Stimulated activated naive CD8-positive, alpha-beta T cell treated with anti-CD3 and anti-CD28 coated beads, Interleukin-15, amount 100 ng/mL, for 72 hours (primary cell): ENCODE results near the gene TMF1.

ENCODE experiments used
- ATAC-seq: fragments of 150-1000 bp; cut with Tn5 transposase; 2 replicates; pipeline ENCODE4 v1.10.0; 2021; ENCODE audit warnings: mild to moderate bottlenecking, moderate library complexity
- DNase-seq, 2 donors: peaks; one replicate each; pipeline ENCODE4 v3.0.0; 2021 to 2022
- H3K27ac Mint-ChIP-seq, 2 donors: one replicate each; pipeline ENCODE4 v1.8.0; 2022; ENCODE audit warnings: mild to moderate bottlenecking in 2 of 2, mixed read lengths in 2 of 2, moderate library complexity in 2 of 2
- H3K27me3 Mint-ChIP-seq: one replicate; pipeline ENCODE4 v1.8.0; 2022; ENCODE audit warnings: mixed read lengths
- H3K4me1 Mint-ChIP-seq: one replicate; pipeline ENCODE4 v1.8.0; 2022; ENCODE audit warnings: mild to moderate bottlenecking, mixed read lengths
- H3K4me3 Mint-ChIP-seq, 2 donors: one replicate each; pipeline ENCODE4 v1.8.0; 2022; ENCODE audit warnings: mild to moderate bottlenecking in 2 of 2, mixed read lengths in 2 of 2, moderate library complexity in 1 of 2
- H3K9me3 Mint-ChIP-seq, 2 donors: one replicate each; pipeline ENCODE4 v1.8.0; 2022; ENCODE audit warnings: mixed read lengths in 2 of 2

The TMF1 gene

DNA sequence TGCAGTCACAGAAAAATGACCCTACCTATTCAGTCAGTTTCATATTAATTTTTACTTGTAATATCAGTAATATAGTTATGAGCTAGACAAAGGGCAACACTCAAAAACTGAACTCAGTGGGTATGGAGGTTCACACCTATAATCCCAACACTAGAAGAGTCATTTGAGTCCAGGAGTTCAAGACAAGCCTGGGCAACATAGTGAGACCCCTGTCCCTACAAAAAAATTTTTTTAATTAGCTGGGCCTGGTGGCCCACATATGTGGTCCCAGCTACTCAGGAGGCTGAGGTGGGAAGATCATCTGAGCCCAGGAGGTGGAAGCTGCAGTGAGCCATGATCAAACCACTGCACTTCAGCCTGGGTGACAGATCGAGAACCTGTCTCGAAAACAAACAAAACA, 3.1 kb downstream of the TMF1 start:
- Mint-ChIP-seq H3K4me1 (peaks cover 42% of the 10 kb centered on the region), H3K27ac (no peak overlapping the region), H3K9me3 (no peaks in the 10 kb centered on the region), H3K27me3 (no peaks in the 10 kb centered on the region), H3K4me3 (peak overlapping the region in 1 of 2 donors; percentile 42)
- no peak for ATAC-seq
- DNase-seq = no peak

DNA sequence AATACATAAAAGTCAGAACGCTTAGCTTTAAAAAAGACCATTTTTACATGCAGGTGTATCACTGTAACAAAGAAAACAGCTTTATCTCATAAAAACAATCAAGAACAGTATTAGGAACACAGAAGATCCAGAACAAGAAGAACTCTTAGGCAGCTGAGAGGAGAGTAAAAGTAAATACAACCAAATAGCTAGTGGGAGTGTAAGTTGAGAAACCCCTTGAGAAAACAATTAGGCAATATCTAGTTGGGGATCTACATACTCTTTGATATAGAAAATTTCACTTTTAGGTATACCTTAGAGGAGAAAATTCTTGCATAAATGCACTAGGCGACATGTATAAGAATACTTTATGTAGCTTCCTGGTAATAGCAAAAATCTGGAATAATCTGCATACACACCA, 7.5 kb downstream of the TMF1 start:
- ATAC-seq (no peak), DNase-seq (no peak)
- peaks cover 25% of the 10 kb centered on the region for H3K4me1 Mint-ChIP-seq
- no peaks in the 10 kb centered on the region for H3K27me3 Mint-ChIP-seq
- no peaks in the 10 kb centered on the region for H3K9me3 Mint-ChIP-seq
- H3K4me3 Mint-ChIP-seq = no peak overlapping the region
- H3K27ac Mint-ChIP-seq = no peak overlapping the region

DNA sequence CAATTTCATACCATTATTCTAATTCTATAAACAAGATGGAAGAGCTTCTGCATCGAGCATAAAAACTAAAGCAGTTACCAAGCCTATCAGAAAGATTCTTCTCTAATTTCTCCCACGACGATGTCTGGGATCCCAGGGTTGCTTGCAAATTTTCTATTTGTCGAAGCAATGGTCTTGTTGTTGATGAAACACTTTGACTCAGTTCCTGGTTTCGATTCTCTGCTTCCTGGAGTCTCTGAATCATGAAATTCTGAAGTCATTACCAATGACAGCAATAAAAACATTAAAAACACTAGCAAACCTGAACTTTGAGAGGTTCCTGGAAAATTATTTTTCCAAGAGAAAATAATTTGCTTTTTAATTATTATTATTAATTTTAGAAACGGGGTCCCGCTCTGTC, 18.7 kb downstream of the TMF1 start:
- Mint-ChIP-seq H3K4me3 (peak overlapping the region in 1 of 2 donors; percentile 12), H3K9me3 (no peaks in the 10 kb centered on the region), H3K4me1 (peaks cover 6% of the 10 kb centered on the region), H3K27ac (peak overlapping the region in 1 of 2 donors; percentile 78), H3K27me3 (no peaks in the 10 kb centered on the region)
- DNase-seq (no peak), ATAC-seq (peak; percentile 49)

DNA sequence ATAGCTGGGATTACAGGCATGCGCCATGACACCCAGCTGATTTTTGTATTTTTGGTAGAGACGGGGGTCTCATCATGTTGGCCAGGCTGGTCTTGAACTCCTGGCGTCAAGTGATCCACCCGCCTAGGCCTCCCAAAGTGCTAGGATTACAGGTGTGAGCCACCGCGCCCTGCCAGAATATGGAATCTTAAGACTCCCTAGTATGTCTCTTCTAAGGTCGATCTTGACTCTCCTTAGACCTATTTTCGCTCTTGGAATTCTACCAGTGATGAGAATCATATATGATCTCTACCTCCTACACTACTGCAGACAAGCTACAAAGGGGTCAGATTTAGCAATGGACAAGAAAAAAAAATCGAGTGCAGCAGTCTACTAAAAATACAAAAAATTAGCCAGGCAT, 19.4 kb downstream of the TMF1 start:
- Mint-ChIP-seq H3K27me3 (no peaks in the 10 kb centered on the region), H3K4me3 (no peak overlapping the region)

DNA sequence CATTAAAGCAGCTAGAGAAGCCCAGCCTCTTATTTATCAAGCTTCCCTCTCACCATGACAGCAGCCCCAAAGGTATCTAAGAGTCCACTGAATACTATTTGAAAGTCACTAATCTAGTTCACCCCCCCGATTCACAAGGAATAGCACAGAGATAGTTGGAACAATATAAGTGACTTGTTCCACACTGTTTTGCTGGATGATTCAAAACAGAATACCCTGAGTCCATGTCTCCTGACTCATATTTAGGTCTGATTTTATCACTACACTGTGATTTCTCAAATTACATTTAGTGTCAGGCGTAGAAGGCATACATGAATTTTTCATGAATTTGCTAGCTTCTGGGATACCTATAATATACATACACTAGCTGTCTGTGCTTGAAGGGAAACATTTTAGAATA, 20.0 kb downstream of the TMF1 start:
- Mint-ChIP-seq H3K4me3 (no peak overlapping the region), H3K4me1 (peaks cover 6% of the 10 kb centered on the region), H3K27me3 (no peaks in the 10 kb centered on the region), H3K27ac (peak overlapping the region in 1 of 2 donors; percentile 15), H3K9me3 (no peaks in the 10 kb centered on the region)
- ATAC-seq = no peak
- DNase-seq = no peak

More for the DNA sequence above, 19.4 kb downstream of the TMF1 start:
- no peak for ATAC-seq
- Mint-ChIP-seq H3K27ac (peak overlapping the region in 1 of 2 donors; percentile 55), H3K4me1 (peaks cover 6% of the 10 kb centered on the region), H3K9me3 (no peaks in the 10 kb centered on the region)
- no peak for DNase-seq

DNA sequence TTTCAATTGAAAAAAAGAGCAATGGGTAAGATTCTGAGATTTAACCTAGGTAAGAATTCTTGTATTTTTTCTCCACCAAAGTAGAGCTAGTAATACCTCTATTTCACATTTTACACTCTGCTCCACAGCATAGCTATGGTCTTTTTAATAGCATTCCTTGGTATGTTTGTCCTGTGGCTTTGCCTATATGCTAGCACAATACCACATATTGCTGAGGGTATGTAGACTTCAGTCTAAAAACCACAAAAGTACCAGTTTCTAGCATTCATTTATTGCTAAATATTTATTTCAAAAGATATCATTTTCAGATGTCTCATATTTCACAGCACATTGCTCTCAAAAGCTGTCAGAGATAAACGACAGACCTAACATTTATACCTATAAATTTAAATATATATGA, 20.5 kb downstream of the TMF1 start:
- Mint-ChIP-seq H3K4me3 (no peak overlapping the region), H3K4me1 (peaks cover 6% of the 10 kb centered on the region), H3K27ac (no peak overlapping the region), H3K27me3 (no peaks in the 10 kb centered on the region), H3K9me3 (no peaks in the 10 kb centered on the region)
- DNase-seq (no peak), ATAC-seq (no peak)

DNA sequence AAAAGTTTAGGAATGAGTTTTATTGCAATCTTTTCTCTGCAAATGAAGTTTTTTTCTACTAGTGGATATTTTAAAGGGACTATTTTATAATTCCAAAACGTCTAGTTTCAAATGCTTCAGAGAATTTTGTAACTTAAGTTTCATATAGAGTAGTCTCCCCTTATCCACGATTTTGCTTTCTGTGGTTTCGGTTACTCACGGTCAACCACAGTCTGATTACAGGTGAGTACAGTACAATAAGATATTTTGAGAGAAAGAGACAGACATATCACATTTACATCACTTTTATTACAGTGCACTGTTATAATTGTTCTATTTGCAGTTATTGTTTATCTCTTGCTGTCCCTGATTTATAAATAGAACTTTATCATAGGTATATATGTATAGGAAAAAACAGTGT, 31.3 kb downstream of the TMF1 start:
- no peak overlapping the region for H3K27ac Mint-ChIP-seq
- H3K27me3 Mint-ChIP-seq = no peaks in the 10 kb centered on the region
- DNase-seq = no peak
- peaks cover 7% of the 10 kb centered on the region for H3K4me1 Mint-ChIP-seq
- no peaks in the 10 kb centered on the region for H3K9me3 Mint-ChIP-seq
- no peak for ATAC-seq
- no peak overlapping the region for H3K4me3 Mint-ChIP-seq

DNA sequence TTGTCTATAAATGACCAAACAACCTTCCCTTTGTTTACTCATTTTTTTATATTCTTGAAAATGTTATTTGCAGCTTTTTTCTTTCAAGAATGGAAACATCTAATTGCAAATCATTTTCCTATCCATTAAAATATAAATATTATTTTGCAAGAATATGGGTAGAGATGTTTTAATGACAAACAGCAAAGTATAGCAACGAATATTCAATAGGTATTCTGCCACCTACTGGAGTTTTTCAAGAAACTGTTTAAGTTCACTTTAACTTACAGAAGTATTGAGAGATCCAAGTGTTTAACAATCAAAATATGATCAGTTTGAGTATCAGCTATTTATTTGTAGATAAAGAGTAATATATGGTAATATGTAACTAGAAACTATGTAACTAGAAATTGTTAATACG, 31.7 kb downstream of the TMF1 start:
- ATAC-seq = no peak

DNA sequence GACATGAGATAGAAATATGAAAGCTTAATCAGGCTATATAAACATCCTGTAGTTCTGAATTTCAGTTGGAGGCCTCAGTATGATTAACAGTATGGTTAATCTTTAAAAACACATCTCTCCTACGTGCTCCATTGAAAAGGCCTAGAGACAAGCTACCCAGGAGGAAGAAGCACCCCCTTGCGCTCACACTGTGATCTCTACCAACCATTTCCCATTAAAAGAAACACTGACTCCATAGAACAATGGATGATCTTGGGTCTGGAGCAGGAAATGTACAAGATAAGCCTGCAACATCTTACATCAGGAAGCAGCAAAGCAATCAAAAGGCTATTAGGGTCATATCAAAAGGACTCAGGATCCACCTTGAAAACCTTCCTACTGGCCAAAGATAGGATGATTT, 35.2 kb downstream of the TMF1 start:
- peaks cover 23% of the 10 kb centered on the region for H3K4me1 Mint-ChIP-seq
- no peaks in the 10 kb centered on the region for H3K9me3 Mint-ChIP-seq
- DNase-seq = no peak
- no peak overlapping the region for H3K4me3 Mint-ChIP-seq
- ATAC-seq = no peak
- H3K27me3 Mint-ChIP-seq = no peaks in the 10 kb centered on the region
- H3K27ac Mint-ChIP-seq = no peak overlapping the region

More for the DNA sequence above, 31.7 kb downstream of the TMF1 start:
- no peak for DNase-seq
- no peak overlapping the region for H3K27ac Mint-ChIP-seq
- no peaks in the 10 kb centered on the region for H3K9me3 Mint-ChIP-seq
- no peaks in the 10 kb centered on the region for H3K27me3 Mint-ChIP-seq
- no peak overlapping the region for H3K4me3 Mint-ChIP-seq
- H3K4me1 Mint-ChIP-seq = peaks cover 8% of the 10 kb centered on the region

DNA sequence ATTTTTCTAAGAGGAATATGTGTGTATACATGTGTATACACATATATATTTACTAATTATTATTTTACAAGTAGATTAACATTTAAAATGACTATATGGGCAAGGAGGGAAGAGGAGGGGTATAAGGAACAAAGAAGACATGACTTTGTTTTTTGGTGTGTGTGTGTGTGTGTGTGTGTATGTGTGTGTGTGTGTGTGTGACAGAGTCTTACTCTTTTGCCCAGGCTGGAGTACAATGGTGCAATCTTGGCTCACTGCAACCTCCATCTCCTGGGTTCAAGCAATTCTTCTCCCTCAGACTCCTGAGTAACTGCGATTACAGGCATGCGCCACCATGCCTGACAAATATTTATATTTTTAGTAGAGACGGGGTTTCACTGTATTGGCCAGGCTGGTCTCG, 36.0 kb downstream of the TMF1 start:
- Mint-ChIP-seq H3K9me3 (no peaks in the 10 kb centered on the region), H3K27me3 (no peaks in the 10 kb centered on the region), H3K4me3 (no peak overlapping the region), H3K4me1 (peaks cover 20% of the 10 kb centered on the region), H3K27ac (no peak overlapping the region)
- DNase-seq (no peak), ATAC-seq (no peak)

DNA sequence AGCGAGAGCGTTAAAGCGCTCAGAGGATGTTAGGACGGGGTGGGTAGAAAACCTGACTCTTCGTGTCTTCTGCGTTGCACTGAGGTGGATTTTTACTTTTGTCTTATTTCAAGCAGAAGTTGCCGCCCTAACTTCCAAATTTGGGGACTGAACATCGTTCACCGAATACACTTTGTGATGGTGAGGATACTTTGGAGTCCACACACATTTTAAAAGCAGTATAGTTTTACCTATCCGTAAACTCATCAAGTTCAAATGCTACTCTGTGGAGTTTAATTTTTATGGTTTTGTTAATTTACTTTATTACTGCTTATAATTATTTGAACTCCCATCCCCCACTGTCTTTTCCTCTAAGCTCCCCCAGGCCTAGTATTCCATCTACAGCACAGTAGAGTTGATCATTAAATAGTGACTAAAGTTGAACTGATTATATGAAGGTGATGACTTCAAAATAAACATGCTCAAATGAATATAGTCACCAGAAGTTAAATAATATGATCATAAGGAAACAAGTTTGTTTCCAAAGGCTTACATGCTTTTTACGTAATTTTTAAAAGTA, 38.0 kb downstream of the TMF1 start:
- Mint-ChIP-seq H3K9me3 (no peaks in the 10 kb centered on the region), H3K4me1 (peaks cover 16% of the 10 kb centered on the region), H3K27me3 (no peaks in the 10 kb centered on the region), H3K4me3 (peak overlapping the region; percentile 85 to 89), H3K27ac (peak overlapping the region; percentile 46 to 54)
- DNase-seq (no peak), ATAC-seq (no peak)

DNA sequence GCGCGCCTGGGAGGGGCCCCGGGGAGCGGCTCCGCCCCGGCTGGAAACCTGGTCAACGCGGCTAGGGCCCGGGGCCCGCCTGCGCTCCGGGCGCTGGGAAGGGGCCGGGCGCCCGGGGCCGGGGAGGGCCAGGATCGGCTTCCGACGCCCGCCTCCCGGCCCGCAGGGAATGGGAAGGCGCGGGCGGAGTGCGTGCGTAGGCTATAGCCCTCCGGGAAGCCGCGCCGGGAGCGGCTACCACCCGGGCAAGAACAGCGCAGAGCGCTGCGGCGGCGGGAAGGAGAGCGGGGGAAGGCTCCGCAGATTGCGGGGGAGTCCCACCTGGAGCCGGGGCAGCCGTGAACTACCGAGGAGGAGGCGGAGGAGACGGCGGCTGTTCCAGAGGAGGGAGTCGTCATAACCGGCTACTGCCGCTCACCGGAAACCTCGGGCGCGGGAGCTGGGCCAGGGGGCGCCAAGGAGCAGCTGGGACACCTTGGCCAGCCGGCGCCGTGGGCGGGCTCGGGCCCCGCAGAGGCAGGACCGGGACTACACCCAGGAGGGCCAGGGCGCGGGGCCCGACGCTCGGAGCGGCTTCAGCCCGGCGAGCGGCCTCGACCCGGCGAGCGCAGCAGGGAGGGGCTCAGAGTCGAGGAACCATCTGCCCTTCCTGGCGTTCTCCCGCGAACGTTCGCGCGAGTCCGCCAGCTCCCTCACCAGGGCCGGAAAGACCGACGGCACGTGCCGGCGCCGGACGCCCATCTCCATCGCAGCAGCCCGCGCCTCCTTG, 38.7 kb downstream of the TMF1 start, which contains the start of gene EOGT:
EOGT (minus strand) TSS at position 432 of the 769 bp plus-strand sequence. CDS start 3,838 bp downstream, outside the sequence.
- Mint-ChIP-seq H3K9me3 (no peaks in the 10 kb centered on the region), H3K4me3 (peak within 1 kb of the TSS; percentile 85 to 89), H3K27me3 (no peaks in the 10 kb centered on the region), H3K4me1 (peaks cover 16% of the 10 kb centered on the region), H3K27ac (peak within 1 kb of the TSS; percentile 92 to 94)
- peak; percentile 80 to 87 for DNase-seq
- ATAC-seq = peak; percentile 88

DNA sequence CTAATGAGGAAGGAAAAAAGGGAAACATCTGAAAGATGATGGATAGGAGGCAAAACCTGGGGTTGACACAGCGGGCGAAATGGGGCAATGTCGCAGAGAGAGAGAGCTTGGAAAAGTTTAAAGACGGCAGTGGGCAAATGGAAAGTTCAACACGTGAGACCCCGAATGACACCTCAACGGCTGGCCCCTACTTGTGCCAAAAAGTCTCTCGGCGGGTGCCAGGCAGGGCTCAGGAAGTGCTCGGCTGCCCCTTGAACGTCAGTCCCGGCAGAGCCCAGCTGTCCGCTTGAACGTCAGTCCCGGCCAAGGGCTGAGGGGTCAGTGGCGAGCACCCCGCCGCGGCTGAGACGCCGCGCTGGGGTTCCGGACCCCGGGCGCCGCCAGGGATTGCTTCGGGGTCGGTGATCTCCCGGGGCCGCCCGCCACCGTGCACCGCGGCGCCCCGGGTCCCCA, 39.3 kb downstream of the TMF1 start:
- peaks cover 16% of the 10 kb centered on the region for H3K4me1 Mint-ChIP-seq
- peak in 1 of 2 donors; percentile 52 for DNase-seq
- no peaks in the 10 kb centered on the region for H3K9me3 Mint-ChIP-seq
- H3K27me3 Mint-ChIP-seq = no peaks in the 10 kb centered on the region
- H3K4me3 Mint-ChIP-seq = peak overlapping the region; percentile 70 to 82
- ATAC-seq = no peak
- peak overlapping the region; percentile 92 to 94 for H3K27ac Mint-ChIP-seq

DNA sequence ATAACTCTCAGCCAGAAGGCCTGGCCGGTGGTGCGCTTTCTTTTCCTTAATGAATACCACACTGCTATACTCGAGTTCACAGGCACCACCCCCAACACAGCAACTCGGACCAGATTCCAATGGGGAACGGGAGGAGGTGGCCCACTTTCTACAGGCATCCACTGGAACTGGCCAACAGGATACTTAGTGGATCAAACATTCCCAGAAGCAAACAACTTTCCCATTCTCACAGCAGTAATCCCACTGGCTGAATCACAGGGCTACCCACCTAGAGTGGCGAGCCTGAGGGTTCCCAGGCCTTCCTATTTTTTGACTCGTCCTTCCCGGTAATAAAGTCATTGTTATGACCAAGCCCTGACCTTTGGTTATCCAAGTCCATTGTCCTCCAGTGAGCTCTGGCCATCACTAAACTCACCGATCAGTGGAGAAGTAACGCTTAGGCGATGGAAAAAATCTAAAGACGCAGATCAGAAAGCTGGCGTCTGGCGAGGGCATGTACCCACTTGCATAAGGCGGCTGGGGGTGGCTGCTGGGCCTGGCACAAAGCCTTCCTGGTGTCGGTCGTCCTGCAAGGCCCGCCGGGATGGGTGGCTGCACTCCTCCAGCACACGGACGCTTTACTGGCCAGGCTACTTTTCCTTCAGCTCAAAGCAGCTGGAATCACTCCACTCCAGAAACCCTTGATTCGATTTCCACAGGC, 39.9 kb downstream of the TMF1 start:
- Mint-ChIP-seq H3K27ac (peak overlapping the region; percentile 92 to 94), H3K9me3 (no peaks in the 10 kb centered on the region), H3K27me3 (no peaks in the 10 kb centered on the region), H3K4me3 (peak overlapping the region; percentile 70 to 82), H3K4me1 (peaks cover 16% of the 10 kb centered on the region)
- DNase-seq (no peak), ATAC-seq (no peak)

DNA sequence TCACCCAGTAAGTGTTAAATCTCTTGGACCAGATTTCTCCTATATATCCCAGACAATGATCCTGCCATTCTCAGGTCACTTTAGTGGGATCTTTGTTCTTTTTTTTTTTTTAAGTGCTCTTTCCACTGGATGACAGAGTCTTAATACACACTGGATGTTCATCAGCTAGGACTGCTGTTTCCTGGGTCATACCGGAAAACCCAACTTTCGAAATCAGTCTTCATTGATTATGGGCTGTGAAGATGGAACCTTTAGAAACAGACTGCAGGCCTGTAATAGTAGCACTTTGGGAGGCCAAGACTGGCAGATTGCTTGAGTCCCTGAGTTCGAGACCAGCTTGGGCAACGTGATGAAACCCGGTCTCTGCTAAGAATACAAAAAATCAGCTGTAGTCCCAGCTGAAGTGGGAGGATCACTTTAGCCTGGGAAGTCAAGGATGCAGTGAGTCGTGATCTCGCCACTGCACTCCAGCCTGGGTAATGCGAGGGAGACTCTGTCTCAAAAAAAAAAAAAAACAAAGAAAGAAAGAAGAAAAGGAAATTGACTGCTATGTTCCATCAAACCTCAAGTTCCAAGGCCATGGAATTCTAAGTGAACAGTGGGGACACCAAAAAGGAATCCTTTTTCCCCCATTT, 40.9 kb downstream of the TMF1 start:
- ATAC-seq (no peak), DNase-seq (no peak)
- Mint-ChIP-seq H3K4me1 (peaks cover 16% of the 10 kb centered on the region), H3K27me3 (no peaks in the 10 kb centered on the region), H3K9me3 (no peaks in the 10 kb centered on the region), H3K27ac (no peak overlapping the region), H3K4me3 (no peak overlapping the region)
